Activated CD4-positive, alpha-beta T cell treated with anti-CD3 and anti-CD28 coated beads, Interleukin-2, amount 50 U/mL, for 48 hours (primary cell): Measurements from ENCODE around the gene CLEC1A.

Experiments used
- DNase-seq, 2 experiments: peaks; one replicate each; pipeline ENCODE4 v3.0.0-alpha.2; 2020

The CLEC1A gene

GRCh38 chr12:10101042-10101579 lies 2.3 kb upstream of the CLEC1A start:
- no peak for DNase-seq

- no peak for DNase-seq
Measured at GRCh38 chr12:10097521-10097920, 1.3 kb downstream of the CLEC1A start.

GRCh38 chr12:10095971-10096370 lies 2.8 kb downstream of the CLEC1A start:
- DNase-seq: no peak

GRCh38 chr12:10094646-10095395 lies 4.0 kb downstream of the CLEC1A start:
- no peak for DNase-seq

DNA sequence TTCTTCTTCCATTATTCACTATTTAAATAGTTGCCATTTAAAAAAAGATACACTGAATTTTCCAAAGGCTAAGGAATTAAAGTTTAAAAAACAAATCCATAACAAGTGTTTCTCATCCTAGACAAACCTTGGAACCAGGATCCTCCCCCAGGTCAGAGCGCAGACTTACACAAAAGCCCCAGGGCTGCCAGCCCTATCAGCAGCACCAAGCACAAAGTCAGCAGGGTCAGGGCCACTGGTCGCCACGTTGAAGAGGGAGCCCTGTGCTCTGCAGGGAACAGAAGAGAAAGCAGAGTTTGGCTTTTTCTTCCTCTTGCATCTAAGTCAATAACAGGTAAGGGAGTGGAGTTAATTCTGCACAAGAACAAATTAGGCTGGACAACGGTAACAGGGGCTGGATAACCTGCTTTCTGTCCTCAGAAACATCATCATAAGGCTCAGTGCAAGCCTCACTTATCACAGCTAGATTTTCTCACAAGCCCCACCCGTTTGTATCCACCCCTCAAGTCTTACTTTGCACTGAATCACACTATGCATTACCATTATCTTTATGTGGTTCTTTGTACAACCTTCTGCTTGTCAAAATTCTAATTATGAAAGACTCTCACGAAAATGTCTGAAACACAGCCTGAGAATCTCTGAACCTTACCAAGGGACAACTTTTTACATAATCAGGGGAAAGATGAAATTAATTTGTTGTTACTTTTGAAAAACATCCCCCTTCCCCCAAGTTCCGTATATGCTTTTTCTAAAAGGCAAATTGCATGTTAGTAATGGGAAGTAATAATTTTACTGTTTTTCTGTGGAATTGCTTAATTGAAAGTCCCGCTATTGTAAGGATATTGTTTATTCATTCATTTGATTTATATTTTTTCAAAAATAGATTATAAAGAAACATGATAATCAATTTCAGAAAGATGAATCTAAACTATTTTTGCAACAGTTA lies 9.6 kb downstream of the CLEC1A start:
- DNase-seq: no peak

GRCh38 chr12:10088031-10088430 lies 10.8 kb downstream of the CLEC1A start:
- DNase-seq: no peak

- no peak for DNase-seq
Measured at GRCh38 chr12:10086387-10086786, 12.4 kb downstream of the CLEC1A start.

DNA sequence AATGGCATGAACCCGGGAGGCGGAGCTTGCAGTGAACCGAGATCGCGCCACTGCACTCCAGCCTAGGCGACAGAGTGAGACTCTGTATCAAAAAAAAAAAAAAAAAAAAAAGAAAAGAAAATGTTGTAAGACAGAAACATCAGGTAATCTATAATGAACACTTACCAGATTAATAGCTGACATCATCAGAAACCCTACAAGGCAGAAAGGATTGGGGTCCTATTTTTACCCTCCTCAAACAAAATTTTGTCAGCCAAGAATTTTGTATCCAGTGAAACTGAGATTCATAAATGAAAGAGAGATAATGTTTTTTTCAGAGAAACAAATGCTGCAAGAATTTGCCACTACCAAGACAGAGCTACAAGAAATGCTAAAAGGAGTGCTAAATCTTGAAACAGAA lies 14.1 kb downstream of the CLEC1A start:
- DNase-seq: no peak

- DNase-seq: no peak
Measured at GRCh38 chr12:10082117-10082874, 16.5 kb downstream of the CLEC1A start.

- DNase-seq: no peak
Measured at GRCh38 chr12:10075451-10075850, 23.3 kb downstream of the CLEC1A start.

DNA sequence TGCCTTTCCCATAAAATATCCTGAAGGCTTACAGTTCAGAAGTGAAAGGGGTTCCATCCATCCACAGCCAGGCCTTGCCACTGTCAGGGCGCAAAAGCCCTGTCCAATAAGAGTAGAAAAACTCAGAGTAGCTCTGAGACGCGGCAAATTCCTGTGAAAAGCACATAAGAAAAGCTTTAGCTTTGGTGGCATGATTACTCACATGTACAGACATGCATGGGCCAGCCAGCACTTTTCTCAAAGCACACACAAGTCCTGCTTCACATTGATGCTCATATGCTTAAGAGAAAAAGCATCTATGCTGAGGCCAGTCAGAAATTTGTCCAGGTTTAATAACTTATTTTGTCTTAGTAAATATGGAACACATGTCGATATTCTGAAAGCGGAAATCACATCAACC lies 25.5 kb downstream of the CLEC1A start:
- no peak for DNase-seq

GRCh38 chr12:10072131-10072530 lies 26.7 kb downstream of the CLEC1A start:
- DNase-seq: no peak

DNA sequence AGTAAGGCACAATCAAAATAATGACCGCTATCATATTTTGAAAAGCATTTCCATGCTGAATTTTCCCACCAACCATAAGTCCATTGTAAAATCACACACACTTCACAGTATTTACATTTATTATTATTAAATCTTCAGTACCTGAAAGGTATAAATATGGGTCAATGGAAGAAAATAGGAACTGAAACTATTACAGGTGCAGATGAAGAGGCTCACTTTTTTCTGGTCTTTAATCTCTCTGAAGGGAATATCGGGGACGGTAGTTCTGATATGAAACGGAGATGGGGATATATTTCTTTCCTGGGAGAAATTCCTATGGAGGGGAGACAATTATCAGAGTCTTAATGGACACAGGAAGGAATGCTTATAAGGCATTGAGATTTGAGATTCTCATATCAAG lies 28.4 kb downstream of the CLEC1A start:
- DNase-seq: no peak

GRCh38 chr12:10069976-10070375 lies 28.8 kb downstream of the CLEC1A start:
- DNase-seq: no peak

- DNase-seq: no peak
Measured at GRCh38 chr12:10069099-10069498, 29.7 kb downstream of the CLEC1A start.

DNA sequence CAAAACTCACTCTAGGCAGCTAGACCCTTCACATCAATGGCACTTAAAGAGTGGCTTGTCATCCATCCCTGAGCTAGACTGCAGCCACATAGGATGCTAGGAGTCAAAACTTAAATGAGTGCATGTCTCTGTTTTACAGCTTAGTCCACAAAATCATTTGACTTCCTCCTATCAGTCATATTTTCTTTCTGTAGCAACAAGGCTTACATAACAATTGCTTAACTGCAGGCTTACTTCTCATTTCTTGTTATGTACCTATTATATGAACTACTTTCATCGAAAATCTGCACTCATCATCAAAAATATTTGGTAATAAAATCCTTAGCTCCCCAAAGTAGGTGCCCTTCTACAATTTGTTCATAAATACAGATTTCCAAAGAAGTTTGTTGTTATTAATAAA lies 30.1 kb downstream of the CLEC1A start:
- DNase-seq: no peak

DNA sequence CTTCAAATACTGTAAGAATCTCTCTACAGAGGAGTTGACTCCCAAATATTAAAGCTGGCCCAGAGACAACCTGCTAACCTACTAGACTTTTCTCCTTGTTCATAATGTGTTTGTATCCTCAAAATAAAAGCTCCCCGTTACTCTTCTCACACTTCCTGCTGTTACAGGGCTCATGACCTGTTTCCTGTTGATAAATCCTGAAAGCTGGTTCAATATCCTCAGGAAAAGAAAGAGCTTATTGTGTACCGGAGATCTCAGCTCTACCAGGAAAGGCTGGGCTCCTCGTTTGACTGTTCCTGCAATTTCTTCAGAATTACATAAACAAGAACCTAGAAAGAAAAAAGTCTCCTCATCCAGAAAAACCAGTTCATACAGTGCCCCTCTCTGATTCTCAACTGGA lies 30.8 kb downstream of the CLEC1A start:
- no peak for DNase-seq

DNA sequence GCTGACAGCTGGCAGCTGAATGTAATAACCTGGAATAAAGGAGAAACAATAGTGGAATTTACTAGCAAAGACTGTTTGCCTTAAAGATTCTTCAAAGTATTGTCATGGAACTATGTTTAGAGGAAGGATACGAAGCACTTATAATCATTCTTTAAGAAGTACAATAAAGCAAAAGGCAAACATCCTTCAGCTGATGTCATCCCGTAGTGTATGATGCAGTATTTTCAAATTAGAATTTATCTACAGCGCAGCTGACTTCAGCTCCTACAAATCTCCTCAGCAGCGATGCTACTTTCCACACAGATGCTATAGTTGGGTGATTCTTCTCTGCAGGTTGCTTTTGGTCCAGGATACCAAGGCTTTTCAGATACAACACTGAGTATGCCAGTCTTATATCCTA lies 31.5 kb downstream of the CLEC1A start:
- no peak for DNase-seq

DNA sequence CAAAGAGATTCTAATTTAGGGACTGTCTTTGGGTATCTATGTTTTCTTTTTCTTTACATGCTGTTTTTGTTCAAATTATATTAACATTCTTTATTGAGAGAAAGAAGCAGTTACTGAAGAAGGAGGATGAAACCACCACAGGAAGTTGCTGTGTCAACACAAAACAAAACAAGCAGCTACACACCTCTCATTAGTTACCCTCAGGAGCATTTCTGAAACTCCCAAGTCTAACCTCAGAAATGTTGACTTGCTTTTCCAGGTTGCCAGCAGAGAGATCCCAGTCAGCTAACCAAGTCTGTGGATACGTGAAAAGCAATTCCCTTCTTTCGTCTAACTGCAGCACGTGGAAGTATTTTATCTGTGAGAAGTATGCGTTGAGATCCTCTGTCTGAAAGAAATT lies 33.5 kb downstream of the CLEC1A start:
- no peak for DNase-seq

- no peak for DNase-seq
Measured at GRCh38 chr12:10058387-10058786, 40.4 kb downstream of the CLEC1A start.

GRCh38 chr12:10052193-10052913 lies 46.4 kb downstream of the CLEC1A start:
- DNase-seq: no peak

DNA sequence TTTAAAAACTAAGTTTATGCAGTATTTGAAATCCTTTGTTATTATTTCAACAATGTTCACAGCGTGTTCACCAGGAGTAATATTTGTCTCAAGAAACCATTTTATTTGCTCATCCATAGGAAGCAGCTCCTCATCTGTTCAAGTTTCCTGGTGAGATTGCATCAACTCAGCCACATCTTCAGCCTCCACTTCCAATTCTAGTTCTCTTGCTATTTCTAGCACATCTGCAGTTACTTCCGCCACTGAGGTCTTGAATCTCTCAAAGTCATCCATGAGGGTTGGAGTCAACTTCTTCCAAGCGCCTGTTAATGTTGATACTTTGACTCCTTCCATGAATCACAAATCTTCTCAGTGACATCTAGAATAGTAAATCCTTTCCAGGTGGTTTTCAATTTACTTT lies 50.3 kb downstream of the CLEC1A start:
- no peak for DNase-seq
